GM12892 (cell line): ENCODE measurements around the gene ADCY7.

Experiments used
- POLR2A ChIP-seq: IDR thresholded peaks from 2 replicates; pipeline ENCODE4 v1.6.1; 2011; ENCODE audit warnings: low read depth, low read length, control low read depth
- POLR2AphosphoS5 ChIP-seq: IDR thresholded peaks from 2 replicates; pipeline ENCODE4 v1.6.1; 2011; ENCODE audit warnings: low read depth, low read length, control low read depth
- TAF1 ChIP-seq: IDR thresholded peaks from 2 replicates; pipeline ENCODE4 v1.6.1; 2011; ENCODE audit warnings: low read depth, mild to moderate bottlenecking, control low read depth, low read length, borderline replicate concordance

GRCh38 chr16:50272687-50273381 is 6.5 kb downstream of the ADCY7 start:
- TF ChIP-seq POLR2AphosphoS5 (no peak), POLR2A (no peak), TAF1 (no peak)
